HepG2 (cell line): ENCODE results near the gene BPIFA1. TPM values are rescaled to one million over a fixed set of nuclear protein-coding genes. Genes with fewer than 3 reads are reported as not detected.

ENCODE experiments used
- CCDC6 ChIP-seq: sonication (generic); formaldehyde crosslinking; IDR thresholded peaks from 2 replicates; pipeline ENCODE4 v1.8.1; 2022; ENCODE audit warnings: mild to moderate bottlenecking, missing genetic modification reagents, moderate library complexity
- DR1 ChIP-seq: sonication (generic); formaldehyde crosslinking; IDR thresholded peaks from 2 replicates; pipeline ENCODE4 v1.8.0; 2021; ENCODE audit warnings: mild to moderate bottlenecking, missing genetic modification reagents, inconsistent platforms
- ESRRA ChIP-seq: sonication (generic); formaldehyde crosslinking; IDR thresholded peaks from 2 replicates; pipeline ENCODE4 v1.5.1; 2020; ENCODE audit warnings: mild to moderate bottlenecking, low read depth, missing genetic modification reagents
- HMG20B ChIP-seq: conservative IDR thresholded peaks from 2 replicates; pipeline ENCODE4 v1.6.1; 2016; ENCODE audit warnings: missing genetic modification reagents, missing compliant biosample characterization
- HNRNPK ChIP-seq: fragments of 200-400 bp; formaldehyde crosslinking; IDR thresholded peaks from 2 replicates; pipeline ENCODE4 v1.6.1; 2018; ENCODE audit warnings: low read length, low read depth, moderate library complexity, mild to moderate bottlenecking; ENCODE audit not compliant: poor library complexity, severe bottlenecking
- ISL2 ChIP-seq: sonication (generic); formaldehyde crosslinking; IDR thresholded peaks from 2 replicates; pipeline ENCODE4 v1.5.0; 2020; ENCODE audit warnings: missing genetic modification reagents
- MBD4 ChIP-seq: IDR thresholded peaks from 2 replicates; pipeline ENCODE4 v1.6.1; 2012; ENCODE audit warnings: low read length, inconsistent platforms, borderline replicate concordance
- MLX ChIP-seq: IDR thresholded peaks from 2 replicates; pipeline ENCODE4 v1.6.1; 2016
- MYC ChIP-seq: sonication (generic); formaldehyde crosslinking; IDR thresholded peaks from 2 replicates; pipeline ENCODE4 v1.9.0; 2021; ENCODE audit warnings: missing genetic modification reagents, borderline replicate concordance
- PATZ1 ChIP-seq: sonication (generic); formaldehyde crosslinking; IDR thresholded peaks from 2 replicates; pipeline ENCODE4 v1.4.0; 2020; ENCODE audit warnings: missing genetic modification reagents
- REL ChIP-seq: sonication (generic); formaldehyde crosslinking; conservative IDR thresholded peaks from 2 replicates; pipeline ENCODE4 v1.8.0; 2022; ENCODE audit warnings: mild to moderate bottlenecking, missing genetic modification reagents, moderate library complexity
- RFX5 ChIP-seq: IDR thresholded peaks from 2 replicates; pipeline ENCODE4 v1.6.1; 2011; ENCODE audit warnings: low read depth, low read length, improper control_type of control experiment
- RFXANK ChIP-seq: IDR thresholded peaks from 2 replicates; pipeline ENCODE4 v1.6.1; 2016
- SATB2 ChIP-seq: sonication (generic); formaldehyde crosslinking; IDR thresholded peaks from 2 replicates; pipeline ENCODE4 v1.5.0; 2020; ENCODE audit warnings: missing genetic modification reagents
- SMARCE1 ChIP-seq: fragments of 450-650 bp; IDR thresholded peaks from 2 replicates; pipeline ENCODE4 v1.6.1; 2017; ENCODE audit warnings: borderline replicate concordance
- STAG1 ChIP-seq: sonication (generic); formaldehyde crosslinking; IDR thresholded peaks from 2 replicates; pipeline ENCODE4 v1.4.0; 2020; ENCODE audit warnings: missing genetic modification reagents
- TBP ChIP-seq: sonication (generic); formaldehyde crosslinking; IDR thresholded peaks from 2 replicates; pipeline ENCODE4 v1.5.0; 2020; ENCODE audit warnings: missing genetic modification reagents
- TCF7L2 ChIP-seq: IDR thresholded peaks from 2 replicates; pipeline ENCODE4 v1.6.1; 2011; ENCODE audit warnings: mild to moderate bottlenecking, low read depth, low read length, moderate library complexity
- TGIF2 ChIP-seq: IDR thresholded peaks from 2 replicates; pipeline ENCODE4 v1.6.1; 2016; ENCODE audit warnings: control low read depth, missing compliant biosample characterization
- ZBTB44 ChIP-seq: sonication (generic); formaldehyde crosslinking; IDR thresholded peaks from 2 replicates; pipeline ENCODE4 v1.4.0; 2020; ENCODE audit warnings: missing genetic modification reagents
- ZFP36 ChIP-seq: fragments of 150-350 bp; IDR thresholded peaks from 2 replicates; pipeline ENCODE4 v1.6.1; 2018; ENCODE audit warnings: borderline replicate concordance, low read length, low read depth; ENCODE audit not compliant: partially characterized antibody
- ZMYM2 ChIP-seq: sonication (generic); formaldehyde crosslinking; IDR thresholded peaks from 2 replicates; pipeline ENCODE4 v1.8.0; 2022; ENCODE audit warnings: mild to moderate bottlenecking, missing genetic modification reagents
- ZNF10 ChIP-seq: sonication (generic); formaldehyde crosslinking; IDR thresholded peaks from 2 replicates; pipeline ENCODE4 v1.4.0; 2020; ENCODE audit warnings: mild to moderate bottlenecking, low read depth, missing genetic modification reagents, borderline replicate concordance
- ZNF138 ChIP-seq: sonication (generic); formaldehyde crosslinking; IDR thresholded peaks from 2 replicates; pipeline ENCODE4 v1.5.0; 2020; ENCODE audit warnings: mild to moderate bottlenecking, low read depth, missing genetic modification reagents
- ZNF253 ChIP-seq: sonication (generic); formaldehyde crosslinking; IDR thresholded peaks from 2 replicates; pipeline ENCODE4 v1.8.0; 2022; ENCODE audit warnings: mild to moderate bottlenecking, missing genetic modification reagents, borderline replicate concordance
- ZNF383 ChIP-seq: sonication (generic); formaldehyde crosslinking; IDR thresholded peaks from 2 replicates; pipeline ENCODE4 v1.4.0; 2020; ENCODE audit warnings: missing genetic modification reagents, mild to moderate bottlenecking, borderline replicate concordance
- ZNF597 ChIP-seq: sonication (generic); formaldehyde crosslinking; IDR thresholded peaks from 2 replicates; pipeline ENCODE4 v1.5.0; 2020; ENCODE audit warnings: missing genetic modification reagents
- ZNF652 ChIP-seq: IDR thresholded peaks from 2 replicates; pipeline ENCODE4 v1.6.1; 2016; ENCODE audit warnings: low read depth, borderline replicate concordance
- polyA plus RNA-seq, 8 experiments: library from polyadenylated mRNA; depleted of rRNA in 3 of 8; stranded (reverse) in 7 of 8; unstranded in 1 of 8; fragments of >200 nt; fragmentation: Illumina TruSeq in 4 of 8; extraction: Trizol in 4 of 8; gene quantifications; 2 replicates each; pipeline versions ENCODE4 v1.2.1 to v1.2.3, GENCODE V29; 2011 to 2016; ENCODE audit warnings: low read depth in 4 of 8, missing spikeins in 1 of 8, mixed read lengths in 1 of 8; ENCODE audit not compliant: insufficient read depth in 1 of 8
- total RNA-seq, 5 experiments: library from RNA; depleted of rRNA; stranded (reverse); fragments of >200 nt; fragmentation: Illumina TruSeq; extraction: Trizol; gene quantifications; 2 replicates each; pipeline ENCODE4 v1.2.3, GENCODE V29; 2016; ENCODE audit warnings: low read depth in 1 of 5

BPIFA1 gene
- total and polyA plus RNA-seq, 2 of the 13 experiments (the other 11 are each of a cell fraction or from before 2014, with no cell fraction given): not detected

GRCh38 chr20:33281550-33282146 lies 45.9 kb downstream of the BPIFA1 start (continued):
- no peak for TF ChIP-seq ZNF383 (CRISPR knock-in tag)
- TF ChIP-seq ESRRA (CRISPR knock-in tag): no peak
- no peak for TF ChIP-seq SATB2 (CRISPR knock-in tag)
- TF ChIP-seq STAG1: no peak
- no peak for TF ChIP-seq ZMYM2
- TF ChIP-seq MYC (CRISPR knock-in tag): peak; percentile 81; the same call in 1 of the 2 replicates
- no peak for TF ChIP-seq TCF7L2
- no peak for TF ChIP-seq ZNF597 (CRISPR knock-in tag)
- TF ChIP-seq CCDC6 (CRISPR knock-in tag): 0 out of 2 replicates have a peak, but pooled peaks have one; percentile 52
- TF ChIP-seq ZNF138 (CRISPR knock-in tag): no peak
- TF ChIP-seq HNRNPK: no peak
- no peak for TF ChIP-seq ISL2 (CRISPR knock-in tag)
- TF ChIP-seq MBD4: no peak
- no peak for TF ChIP-seq REL (CRISPR knock-in tag)
- TF ChIP-seq SMARCE1: no peak
- TF ChIP-seq TBP: no peak
- TF ChIP-seq TGIF2: no peak
- TF ChIP-seq HMG20B (CRISPR knock-in tag): 0 out of 2 replicates have a peak, but pooled peaks have one; percentile 15
- no peak for TF ChIP-seq ZFP36
- 0 out of 2 replicates have a peak, but pooled peaks have one; percentile 43 for TF ChIP-seq PATZ1 (CRISPR knock-in tag)
- TF ChIP-seq ZNF253 (CRISPR knock-in tag): peak; percentile 70; the same call in 1 of the 2 replicates
- TF ChIP-seq ZBTB44 (CRISPR knock-in tag): 0 out of 2 replicates have a peak, but pooled peaks have one; percentile 48
- no peak for TF ChIP-seq DR1 (CRISPR knock-in tag)
- TF ChIP-seq ZNF10 (CRISPR knock-in tag): no peak
- no peak for TF ChIP-seq ZNF652
- no peak for TF ChIP-seq RFXANK (CRISPR knock-in tag)
- no peak for TF ChIP-seq RFX5
- peak; percentile 37; the same call in 1 of the 2 replicates for TF ChIP-seq MLX (CRISPR knock-in tag)
